HG02759 (cell line): ENCODE data around the gene CDIP1.
"Not testable (repeated sequence)": the region's sequence is repeated elsewhere in the genome, so short reads cannot be mapped to it uniquely, and the experiment has no call there.

Experiments used
- ATAC-seq: cut with Tn5 transposase; IDR thresholded peaks from one replicate; pipeline ENCODE4 v1.9.1; 2021; ENCODE audit warnings: mild to moderate bottlenecking, moderate library complexity; ENCODE audit not compliant: unreplicated experiment

The CDIP1 gene

DNA sequence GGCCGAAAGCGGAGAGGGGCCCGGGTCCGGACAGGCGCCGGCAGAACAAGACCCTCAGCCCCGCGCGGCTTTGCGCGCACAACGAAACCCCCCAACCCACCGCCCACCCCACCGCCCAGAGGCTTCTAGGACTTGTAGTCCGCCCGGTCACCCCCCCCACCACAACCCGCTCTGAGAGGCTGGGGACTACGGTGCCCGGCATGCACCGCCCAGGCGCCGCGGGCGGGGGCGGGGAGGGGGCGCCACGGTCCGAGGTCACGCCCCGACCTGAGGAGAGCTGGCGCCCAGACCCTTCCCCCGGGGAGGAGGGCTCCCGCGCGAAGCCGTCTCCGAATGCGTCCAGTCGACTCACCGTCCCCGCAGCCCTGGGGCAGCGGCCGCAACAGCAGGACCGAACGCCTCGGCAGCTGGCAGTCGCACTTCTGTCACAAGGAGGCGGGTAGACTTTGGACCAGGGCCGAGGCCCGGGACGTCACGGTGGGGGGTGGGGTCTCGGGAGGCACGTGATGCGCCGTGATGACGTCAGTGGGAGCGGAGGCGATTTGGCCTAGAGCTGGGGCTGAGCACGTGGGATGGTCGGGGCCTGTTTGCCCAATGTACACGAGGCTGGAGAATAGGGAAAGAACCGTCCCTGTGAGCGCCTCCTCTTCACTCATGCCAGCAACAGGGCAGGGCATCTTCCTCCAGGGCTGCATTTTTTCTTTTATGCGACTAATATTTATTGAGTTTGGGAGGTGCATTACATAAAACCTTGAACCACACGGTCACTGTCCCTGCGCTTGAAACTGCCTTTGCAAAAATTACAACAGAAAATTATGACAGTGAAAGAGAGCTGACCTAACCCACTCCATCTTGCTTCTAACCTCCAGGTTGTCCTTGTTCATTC, at the start of gene CDIP1:
Gene CDIP1, minus strand, starts transcription at position 424 of the 886 bp plus-strand sequence. CDS start 24,643 bp downstream, outside the sequence.
- ATAC-seq, result peak; percentile 79

DNA sequence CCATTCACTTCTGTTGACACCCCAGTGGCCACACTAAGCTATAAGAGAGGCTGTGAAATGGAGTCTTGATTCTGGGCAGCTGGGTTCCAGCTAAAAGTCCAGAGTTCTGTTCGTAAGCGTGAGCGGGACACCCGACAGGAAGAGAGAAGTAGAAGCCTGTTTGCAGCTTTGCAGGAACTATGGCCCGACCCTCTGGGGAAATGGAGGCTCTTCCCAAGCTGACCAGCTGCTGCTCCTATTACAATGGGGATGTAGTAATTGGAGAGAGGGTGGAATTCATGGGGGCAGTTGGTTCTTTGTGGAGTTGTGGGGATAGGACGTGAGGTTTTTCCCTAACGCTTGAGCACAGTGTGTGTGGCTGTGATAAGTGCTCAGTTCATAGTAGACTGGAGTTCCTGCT, 47.7 kb upstream of the CDIP1 start:
- no peak for ATAC-seq

DNA sequence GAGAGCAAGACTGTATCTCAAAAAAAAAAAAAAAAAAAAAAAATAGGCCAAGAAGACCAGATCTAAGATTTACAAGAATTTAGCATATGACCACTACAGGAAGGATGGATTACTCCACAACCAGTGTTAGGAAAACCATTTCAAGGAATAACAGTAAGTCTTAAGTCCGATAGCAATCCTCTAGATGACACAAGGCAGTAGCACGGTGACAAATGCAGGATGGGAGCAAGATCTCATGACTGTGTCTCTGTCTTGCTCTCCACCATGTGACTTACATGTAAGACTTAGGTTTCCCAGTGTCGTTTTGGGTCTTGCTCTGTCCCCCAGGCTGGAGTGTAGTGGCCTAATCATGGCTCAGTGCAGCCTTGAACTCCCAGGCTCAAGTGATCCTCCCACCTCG, 45.3 kb upstream of the CDIP1 start:
- no peak for ATAC-seq

DNA sequence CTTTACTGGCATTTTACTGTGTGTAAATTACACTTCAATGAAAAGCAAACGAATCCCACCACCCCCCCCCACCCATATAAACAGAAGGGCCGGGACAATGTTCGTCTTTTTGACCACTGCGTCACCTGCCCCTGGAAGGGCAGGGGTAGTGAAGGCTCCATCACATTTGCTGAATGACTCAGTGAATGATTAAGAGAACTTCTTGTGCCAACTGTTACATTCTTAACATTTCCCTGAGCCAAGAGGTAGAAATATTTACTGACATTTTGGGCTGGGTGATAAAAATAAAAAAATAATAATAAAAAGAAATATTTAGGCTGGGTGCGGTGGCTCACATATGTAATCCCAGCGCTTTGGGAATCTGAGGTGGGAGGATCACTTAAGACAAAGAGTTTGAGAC, 41.7 kb upstream of the CDIP1 start:
- ATAC-seq, result no peak

DNA sequence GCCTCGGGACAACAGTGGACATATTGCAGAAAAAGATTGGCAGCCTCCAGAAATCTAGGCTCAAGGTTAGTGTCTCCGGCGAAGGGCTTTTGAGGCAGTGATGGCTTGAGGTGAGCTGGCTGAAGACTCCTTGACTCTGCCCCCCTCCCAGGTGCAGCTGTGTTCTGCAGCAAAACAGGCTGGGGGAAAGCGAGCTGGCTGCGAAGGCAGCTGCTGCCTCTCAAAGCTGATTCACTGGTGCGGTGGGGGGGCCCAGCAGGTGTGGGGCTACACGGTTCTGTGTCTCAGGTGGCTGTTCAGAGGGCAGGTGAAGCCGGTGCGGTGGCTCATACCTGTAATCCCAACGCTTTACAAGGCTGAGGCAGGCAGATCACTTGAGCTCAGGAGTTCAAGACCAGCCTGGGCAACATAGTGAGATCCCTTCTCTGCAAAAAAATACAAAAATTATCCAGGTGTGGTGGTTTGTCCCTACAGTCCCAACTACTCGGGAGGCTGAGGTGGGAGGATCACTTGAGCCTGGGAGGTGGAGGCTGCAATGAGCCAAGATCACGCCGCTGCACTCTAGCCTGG, 40.5 kb upstream of the CDIP1 start:
- no peak for ATAC-seq

DNA sequence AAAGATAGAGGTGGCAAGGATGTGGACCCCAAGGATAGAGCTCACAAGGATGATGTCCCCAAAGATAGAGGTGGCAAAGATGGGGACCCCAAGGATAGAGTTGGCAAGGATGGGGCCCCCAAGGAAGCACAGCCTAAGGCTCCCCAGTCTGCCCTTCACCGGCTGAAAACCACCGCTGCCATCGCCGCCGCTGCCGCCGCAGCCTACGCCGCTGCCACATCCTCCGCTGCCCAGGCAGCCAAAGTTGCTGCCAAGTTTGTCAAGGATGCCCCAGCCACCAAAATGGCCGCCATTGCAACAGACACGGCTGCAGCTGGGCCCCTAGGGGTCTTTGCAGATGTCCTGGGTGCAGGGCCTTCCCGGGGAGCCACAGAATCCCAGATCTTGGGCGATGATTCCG, 37.4 kb upstream of the CDIP1 start:
- ATAC-seq, result no peak

DNA sequence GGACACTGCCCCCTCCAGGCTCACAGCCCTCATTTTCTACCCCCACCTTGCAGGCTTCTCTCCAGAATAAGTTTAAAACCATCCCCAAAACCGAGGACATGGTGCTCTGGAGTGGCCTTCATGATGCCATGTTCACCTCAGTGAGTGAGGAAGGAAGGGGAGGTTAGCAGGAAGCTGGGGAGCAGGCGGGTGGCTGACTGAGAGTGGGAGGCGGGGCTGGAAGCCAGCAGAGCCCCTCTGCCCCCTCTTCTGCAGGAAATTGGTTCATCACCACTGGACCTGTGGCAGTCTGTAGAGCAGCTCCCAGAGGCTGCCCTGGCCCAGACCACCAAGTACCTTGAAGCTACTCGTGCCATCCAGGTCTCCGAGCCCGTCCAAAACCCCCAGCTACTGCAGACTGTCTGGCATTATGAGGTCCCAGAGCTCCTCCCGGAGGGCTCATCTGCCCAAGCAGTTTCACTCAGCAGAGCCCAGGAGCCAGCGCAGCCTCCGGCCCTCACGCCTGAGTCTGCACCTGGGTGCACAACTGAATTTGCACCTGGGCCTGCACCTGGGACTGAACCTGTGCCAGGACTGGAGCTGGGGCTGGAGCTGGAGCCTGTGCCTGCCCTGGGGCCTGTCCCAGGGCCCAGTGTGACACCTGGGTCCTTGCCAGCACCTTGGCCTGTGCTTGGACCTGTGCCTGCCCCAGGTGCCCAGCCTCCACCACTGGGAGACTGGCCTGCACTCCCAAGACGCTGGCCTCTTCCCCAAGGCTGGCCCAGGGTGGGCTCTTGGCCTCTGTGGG, 36.5 kb upstream of the CDIP1 start:
- no peak for ATAC-seq

DNA sequence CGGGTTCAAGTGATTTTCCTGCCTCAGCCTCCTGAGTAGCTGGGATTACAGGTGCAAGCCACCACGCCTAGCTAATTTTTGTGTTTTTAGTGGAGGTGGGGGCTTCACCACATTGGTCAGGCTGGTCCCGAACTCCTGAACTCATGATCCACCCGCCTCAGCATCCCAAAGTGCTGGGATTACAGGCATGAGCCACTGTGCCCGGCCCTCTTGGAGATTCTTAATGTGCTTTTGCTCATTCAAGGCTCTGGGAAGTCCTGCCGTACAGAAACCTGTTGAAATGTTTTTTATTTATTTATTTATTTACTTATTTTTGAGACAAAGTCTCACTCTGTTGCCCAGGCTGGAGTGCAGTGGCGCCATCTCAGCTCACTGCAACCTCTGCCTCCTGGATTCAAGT, 35.4 kb upstream of the CDIP1 start:
- ATAC-seq, result not testable (repeated sequence)

DNA sequence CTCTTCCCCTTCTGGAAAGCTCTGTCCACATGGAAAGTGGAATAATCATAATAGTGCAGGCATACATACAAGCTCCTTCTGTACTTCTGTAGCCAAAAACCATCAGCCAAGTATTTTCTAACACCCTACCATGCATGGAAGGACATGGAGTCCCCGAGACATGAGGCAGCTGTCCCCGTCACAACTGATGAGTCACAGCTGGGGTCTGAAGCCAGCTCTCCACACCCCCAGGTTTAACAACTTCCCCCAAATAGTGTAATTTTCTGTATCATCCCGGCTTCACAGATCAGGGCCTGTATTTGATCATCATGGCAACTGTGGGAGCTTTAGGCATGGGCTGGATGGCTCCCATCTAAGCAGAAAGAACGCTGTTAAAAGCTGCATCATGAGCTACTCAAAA, 34.1 kb upstream of the CDIP1 start:
- no peak for ATAC-seq

DNA sequence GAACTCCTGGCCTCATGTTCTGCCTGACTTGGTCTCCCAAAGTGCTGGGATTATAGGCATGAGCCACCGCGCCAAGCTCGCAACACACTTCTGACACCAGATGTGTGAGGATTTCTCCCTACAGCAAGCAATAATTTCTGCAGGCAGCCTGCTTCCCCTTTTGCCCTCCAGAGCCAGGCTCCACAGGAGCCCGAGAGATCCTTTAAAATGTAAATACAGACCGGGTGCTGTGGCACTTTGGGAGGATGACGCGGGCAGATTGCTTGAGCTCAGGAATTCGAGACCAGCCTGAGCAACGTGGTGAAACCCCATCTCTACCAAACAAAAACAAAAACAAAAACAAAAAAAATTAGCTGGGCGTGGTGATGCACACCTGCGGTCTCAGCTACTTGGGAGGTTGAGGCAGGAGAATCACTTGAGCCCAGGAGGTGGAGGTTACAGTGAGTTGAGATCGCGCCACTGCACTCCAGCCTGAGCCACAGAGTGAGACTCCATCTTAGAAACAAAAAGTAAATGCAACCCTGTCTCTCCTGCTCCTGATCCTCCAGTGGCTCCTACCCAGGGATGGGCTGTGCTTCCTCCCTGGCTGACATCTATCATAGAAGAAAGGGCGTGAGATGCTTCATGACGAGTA, 32.2 kb upstream of the CDIP1 start:
- ATAC-seq, result no peak

DNA sequence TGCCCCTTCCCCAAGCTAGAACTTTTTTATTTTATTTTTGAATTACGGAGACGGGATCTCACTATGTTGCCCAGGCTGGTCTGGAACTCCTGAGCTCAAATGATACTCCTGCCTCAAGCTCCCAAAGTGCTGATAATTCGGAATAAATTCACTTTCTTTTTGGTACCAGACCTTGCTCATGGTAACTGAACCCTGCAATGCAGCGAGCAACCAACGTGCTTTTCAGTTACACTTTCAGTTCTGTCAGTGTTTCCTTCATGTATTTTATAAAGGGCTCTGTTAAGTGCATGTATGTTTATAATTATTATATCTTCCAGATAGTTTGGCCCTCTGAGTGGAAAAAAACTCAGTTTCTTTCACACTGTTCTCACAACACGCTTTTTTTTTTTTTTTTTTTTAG, 31.5 kb upstream of the CDIP1 start:
- no peak for ATAC-seq

DNA sequence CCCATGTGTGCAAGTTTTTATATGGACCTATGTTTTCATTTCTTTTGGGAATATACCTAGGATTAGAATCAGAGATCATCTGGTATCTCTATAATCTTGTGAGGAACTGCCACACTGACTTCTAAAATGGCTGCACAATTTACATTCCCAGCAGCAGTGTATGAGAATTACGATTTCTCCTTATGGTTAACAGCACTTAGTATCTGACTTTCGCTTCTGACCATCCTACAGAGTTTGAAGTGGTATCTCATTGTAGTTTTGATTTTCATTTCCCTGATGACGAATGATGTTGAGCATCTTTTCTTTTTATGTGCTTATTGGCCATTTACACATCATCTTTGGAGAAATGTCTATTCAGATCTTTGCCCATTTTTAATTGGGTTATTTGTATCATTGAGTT, 27.6 kb upstream of the CDIP1 start:
- ATAC-seq, result no peak

DNA sequence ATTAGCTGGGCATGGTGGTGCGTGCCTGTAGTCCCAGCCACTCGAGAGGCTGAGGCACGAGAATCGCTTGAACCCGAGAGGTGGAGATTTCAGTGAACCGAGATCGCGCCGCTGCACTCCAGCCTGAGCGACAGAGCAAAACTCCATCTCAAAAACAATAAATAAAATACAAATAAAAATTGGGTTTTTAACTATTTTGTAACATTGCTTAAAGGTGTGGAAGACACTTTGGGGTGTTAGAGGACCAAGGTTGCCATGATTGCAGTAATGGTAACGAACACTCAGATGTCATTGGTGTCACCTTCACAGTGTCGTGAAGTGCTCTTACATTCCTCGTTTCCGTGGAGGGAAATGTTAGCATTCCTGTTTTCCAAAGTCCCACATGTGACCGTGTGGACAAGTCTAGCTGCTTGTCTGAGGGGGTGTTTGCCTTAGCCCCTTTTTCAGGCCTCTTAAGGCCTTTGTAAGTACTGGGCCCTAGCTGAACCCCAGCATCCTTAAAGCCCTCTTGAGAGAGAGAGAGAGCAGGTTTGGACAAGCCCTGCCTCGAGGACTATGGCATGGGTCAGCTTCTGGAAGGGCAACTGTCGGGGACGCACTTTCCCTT, 26.2 kb upstream of the CDIP1 start:
- no peak for ATAC-seq

DNA sequence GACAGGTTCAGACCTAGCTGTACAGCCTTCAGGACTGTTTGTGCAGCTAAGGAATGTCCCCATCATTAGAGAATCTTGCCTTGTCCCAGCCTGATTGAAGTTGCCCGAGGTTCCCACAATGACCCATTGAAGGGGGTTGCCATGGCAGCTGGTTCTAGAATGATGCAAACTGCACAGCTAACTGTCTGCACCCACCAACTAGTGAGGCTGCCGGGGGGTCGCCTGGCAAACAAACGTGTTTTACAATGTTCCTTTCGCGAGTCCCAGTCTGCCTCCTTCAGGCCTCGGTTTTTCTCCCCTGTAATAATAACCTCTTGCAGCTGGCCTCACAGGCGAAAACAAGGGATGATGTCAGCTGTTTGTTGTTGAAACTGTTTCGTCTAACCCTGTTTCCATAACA, 23.0 kb upstream of the CDIP1 start:
- no peak for ATAC-seq

DNA sequence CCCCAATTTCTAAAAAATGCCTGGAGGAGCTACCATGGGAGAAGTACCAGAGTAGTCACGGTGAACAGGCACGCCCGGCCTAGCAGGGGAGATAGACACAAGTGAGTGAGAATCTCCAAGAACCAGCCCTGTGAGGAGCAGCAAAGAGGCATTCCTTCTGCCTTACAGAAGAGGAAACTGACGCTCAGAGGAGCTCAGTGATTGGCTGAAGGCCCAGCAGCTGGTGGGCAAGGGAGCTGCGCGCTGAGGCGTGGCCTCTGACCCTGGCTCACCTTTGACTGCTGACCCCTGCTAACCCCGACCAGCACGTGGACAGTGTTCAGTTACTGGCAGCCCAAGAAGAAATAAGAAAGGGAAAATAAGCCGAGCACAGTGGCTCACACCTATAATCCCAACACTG, 19.4 kb upstream of the CDIP1 start:
- no peak for ATAC-seq

DNA sequence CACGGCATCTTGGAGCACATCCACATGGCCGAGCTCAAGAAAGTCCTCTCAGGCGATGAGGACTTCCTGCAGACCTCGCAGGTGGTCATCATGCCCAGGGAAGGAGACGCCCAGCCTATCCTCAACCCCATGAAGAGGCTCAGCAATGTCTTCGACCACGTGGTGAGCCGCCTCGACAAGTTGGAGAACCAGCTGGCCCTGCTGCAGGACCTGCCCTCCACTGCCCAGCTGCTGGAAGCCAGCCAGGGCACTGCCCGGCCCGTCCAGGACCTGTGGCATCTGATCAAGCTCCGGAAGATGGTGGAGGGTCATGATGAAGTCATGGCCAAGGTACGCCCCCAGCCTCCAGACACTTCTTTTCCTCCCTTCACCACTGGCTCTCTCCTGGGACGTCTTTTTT, 18.0 kb upstream of the CDIP1 start:
- no peak for ATAC-seq

DNA sequence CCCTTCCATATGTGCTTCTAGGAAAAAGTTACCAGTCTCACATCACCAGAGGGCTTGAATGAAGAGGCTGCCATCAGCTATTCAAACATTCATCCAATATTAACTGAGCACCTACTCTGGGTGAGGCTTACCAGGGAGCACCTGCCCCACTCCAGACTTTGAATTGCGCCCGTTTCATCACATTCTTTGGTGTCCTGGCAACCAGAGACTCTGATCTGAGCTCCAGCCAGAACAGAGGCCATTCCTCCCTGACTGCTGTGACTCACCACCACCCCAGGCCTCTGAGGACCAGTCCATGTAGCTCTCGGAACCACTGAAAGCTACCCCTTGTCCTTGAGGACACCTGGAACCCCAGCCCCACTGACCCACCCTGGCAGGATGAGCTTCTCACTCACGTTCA, 17.5 kb upstream of the CDIP1 start, which contains the start of gene C16orf96:
Gene C16orf96, plus strand, starts transcription at position 229 of the 400 bp plus-strand sequence. Its CDS starts 150 bp downstream, at position 379.
- no peak for ATAC-seq

DNA sequence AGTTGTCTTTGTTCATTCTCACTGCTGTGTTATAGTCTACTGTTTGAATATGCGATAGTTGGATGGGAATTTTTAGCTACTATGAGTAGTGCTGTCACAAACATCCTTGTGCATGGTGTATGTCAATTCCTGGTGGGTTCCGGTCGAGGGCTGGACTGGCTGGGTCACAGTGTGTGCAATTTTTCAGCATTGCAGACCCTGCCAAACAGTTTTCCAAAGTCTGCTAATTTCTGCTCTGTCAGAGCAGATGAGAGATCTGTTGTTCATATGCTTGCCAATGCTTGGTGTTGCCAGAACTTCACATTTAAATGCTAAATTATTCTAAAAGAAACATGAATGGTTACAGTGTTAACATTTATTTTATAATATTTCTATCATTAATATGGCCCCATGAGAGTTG, 14.0 kb upstream of the CDIP1 start:
- ATAC-seq, result no peak

DNA sequence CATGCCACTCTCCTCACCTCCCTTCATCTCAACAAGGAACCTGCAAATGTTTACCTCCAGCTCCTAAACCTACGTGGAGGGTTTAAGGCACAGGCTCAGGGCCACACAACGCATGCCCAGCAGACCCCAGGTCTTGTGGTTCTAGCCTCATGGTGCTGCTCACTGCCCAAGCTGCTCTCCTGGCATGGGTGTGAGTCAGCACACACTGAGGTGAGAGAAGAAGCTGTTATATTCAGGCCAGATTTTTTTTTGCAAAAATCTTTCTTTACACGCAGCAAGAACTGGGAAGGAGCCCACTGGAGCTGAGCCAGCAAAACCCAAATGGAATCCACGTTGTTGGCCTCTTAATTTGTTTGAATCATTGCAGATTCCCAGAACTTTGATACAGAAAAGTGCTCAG, 12.0 kb upstream of the CDIP1 start:
- ATAC-seq, result no peak

DNA sequence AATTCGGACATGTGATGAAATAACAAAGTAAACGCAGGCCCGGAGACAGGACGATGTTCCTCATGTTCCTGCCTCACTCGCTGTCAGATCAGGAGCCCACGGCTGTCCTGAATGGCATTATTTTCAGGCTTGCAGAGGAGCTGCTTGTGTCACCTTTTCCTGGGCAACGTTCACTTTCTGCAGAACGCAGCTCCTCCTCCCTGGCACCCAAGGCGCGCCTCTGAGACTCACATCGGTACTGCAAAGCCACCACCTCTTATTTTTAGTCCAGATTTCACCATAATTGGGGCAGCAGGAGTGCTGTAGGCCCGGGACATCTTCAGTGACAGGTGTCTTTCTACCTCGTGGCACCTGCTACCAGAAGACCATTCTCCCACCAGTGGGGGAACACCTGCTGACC, 9.6 kb upstream of the CDIP1 start:
- no peak for ATAC-seq

DNA sequence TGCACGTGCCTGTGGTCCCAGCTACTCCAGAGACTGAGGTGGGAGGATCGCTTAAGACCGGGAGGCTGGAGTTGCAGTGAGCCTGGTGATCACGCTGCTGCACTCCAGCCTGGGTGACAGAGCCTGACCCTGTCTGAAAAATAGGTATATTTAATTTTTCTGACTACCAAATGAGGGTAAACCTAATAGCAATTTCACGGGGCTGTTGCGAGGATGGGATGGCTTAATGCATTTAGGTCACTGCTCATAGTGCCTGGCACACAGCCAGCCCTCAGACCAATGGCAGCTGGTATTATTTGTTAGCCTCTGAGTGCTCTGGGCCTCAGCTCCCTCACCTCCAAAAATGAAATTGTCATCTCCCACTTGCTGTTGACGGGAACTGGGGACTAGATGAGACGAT, 5.9 kb upstream of the CDIP1 start:
- no peak for ATAC-seq
